Activated naive CD4-positive, alpha-beta T cell treated with anti-CD3 and anti-CD28 coated beads, Interleukin-2, amount 50 U/mL, for 24 hours (primary cell): ENCODE data around the gene BMPR1B.
"Not testable (repeated sequence)": the region's sequence is repeated elsewhere in the genome, so short reads cannot be mapped to it uniquely, and the experiment has no call there.

Experiments used
- H3K27ac Mint-ChIP-seq: one replicate; pipeline ENCODE4 v1.8.0; 2021; ENCODE audit warnings: mild to moderate bottlenecking, mixed read lengths
- H3K27me3 Mint-ChIP-seq: one replicate; pipeline ENCODE4 v1.8.0; 2021; ENCODE audit warnings: mixed read lengths
- H3K36me3 Mint-ChIP-seq: one replicate; pipeline ENCODE4 v1.8.0; 2021; ENCODE audit warnings: mixed read lengths
- H3K4me1 Mint-ChIP-seq: one replicate; pipeline ENCODE4 v1.8.0; 2021; ENCODE audit warnings: mixed read lengths
- H3K4me3 Mint-ChIP-seq: one replicate; pipeline ENCODE4 v1.8.0; 2021; ENCODE audit warnings: mild to moderate bottlenecking, mixed read lengths
- H3K9me3 Mint-ChIP-seq: one replicate; pipeline ENCODE4 v1.8.0; 2021; ENCODE audit warnings: mixed read lengths

BMPR1B gene

GRCh38 chr4:95106408-95106928, 348.7 kb downstream of the BMPR1B start:
- no peak overlapping the region for H3K4me3 Mint-ChIP-seq
- H3K27ac Mint-ChIP-seq: no peak overlapping the region
- no peaks in the 10 kb centered on the region for H3K4me1 Mint-ChIP-seq
- H3K9me3 Mint-ChIP-seq: no peaks in the 10 kb centered on the region
- no peaks in the 10 kb centered on the region for H3K36me3 Mint-ChIP-seq
- H3K27me3 Mint-ChIP-seq: peaks cover 4% of the 10 kb centered on the region

- no peaks in the 10 kb centered on the region for H3K4me1 Mint-ChIP-seq
- no peaks in the 10 kb centered on the region for H3K9me3 Mint-ChIP-seq
- H3K4me3 Mint-ChIP-seq: no peak overlapping the region
- H3K36me3 Mint-ChIP-seq: no peaks in the 10 kb centered on the region
- no peak overlapping the region for H3K27ac Mint-ChIP-seq
- peaks cover 4% of the 10 kb centered on the region for H3K27me3 Mint-ChIP-seq
These were observed 349.2 kb downstream of the BMPR1B start for GRCh38 chr4:95107004-95107403.

DNA sequence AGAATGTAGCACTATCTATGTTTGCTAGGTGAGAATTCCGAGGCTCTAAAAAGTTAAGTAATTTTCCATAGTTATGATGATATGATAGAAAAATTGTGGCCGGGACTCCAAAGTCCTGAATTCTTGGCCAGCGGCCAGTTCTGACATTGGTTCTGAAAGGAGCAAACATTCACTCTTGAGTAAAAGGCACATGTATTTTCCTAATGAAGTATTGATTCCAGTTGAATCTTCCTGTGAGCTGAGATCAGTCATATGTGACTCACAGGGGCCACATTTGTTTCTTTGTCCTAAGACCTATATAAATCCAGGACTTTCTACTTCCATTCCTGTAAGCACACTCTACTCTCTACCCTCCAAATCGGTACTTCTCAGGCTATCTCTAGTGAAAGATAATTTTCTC, 349.9 kb downstream of the BMPR1B start:
- no peaks in the 10 kb centered on the region for H3K9me3 Mint-ChIP-seq
- H3K27me3 Mint-ChIP-seq: peaks cover 4% of the 10 kb centered on the region
- H3K36me3 Mint-ChIP-seq: no peaks in the 10 kb centered on the region
- H3K4me3 Mint-ChIP-seq: no peak overlapping the region
- H3K4me1 Mint-ChIP-seq: no peaks in the 10 kb centered on the region
- no peak overlapping the region for H3K27ac Mint-ChIP-seq

- peaks cover 4% of the 10 kb centered on the region for H3K27me3 Mint-ChIP-seq
- no peak overlapping the region for H3K27ac Mint-ChIP-seq
- H3K36me3 Mint-ChIP-seq: no peaks in the 10 kb centered on the region
- H3K4me3 Mint-ChIP-seq: no peak overlapping the region
- H3K4me1 Mint-ChIP-seq: no peaks in the 10 kb centered on the region
- no peaks in the 10 kb centered on the region for H3K9me3 Mint-ChIP-seq
These were observed 351.2 kb downstream of the BMPR1B start for GRCh38 chr4:95108883-95109421.

GRCh38 chr4:95114521-95114920, 356.8 kb downstream of the BMPR1B start:
- H3K27me3 Mint-ChIP-seq: peaks cover 2% of the 10 kb centered on the region
- no peaks in the 10 kb centered on the region for H3K36me3 Mint-ChIP-seq
- no peaks in the 10 kb centered on the region for H3K4me1 Mint-ChIP-seq

GRCh38 chr4:95118497-95118896, 360.7 kb downstream of the BMPR1B start:
- Mint-ChIP-seq H3K4me1 (no peaks in the 10 kb centered on the region), H3K27ac (no peak overlapping the region), H3K27me3 (peaks cover 2% of the 10 kb centered on the region), H3K9me3 (no peaks in the 10 kb centered on the region), H3K36me3 (no peaks in the 10 kb centered on the region), H3K4me3 (no peak overlapping the region)

More at GRCh38 chr4:95114521-95114920, 356.8 kb downstream of the BMPR1B start:
- H3K27ac Mint-ChIP-seq: no peak overlapping the region
- no peaks in the 10 kb centered on the region for H3K9me3 Mint-ChIP-seq
- no peak overlapping the region for H3K4me3 Mint-ChIP-seq

DNA sequence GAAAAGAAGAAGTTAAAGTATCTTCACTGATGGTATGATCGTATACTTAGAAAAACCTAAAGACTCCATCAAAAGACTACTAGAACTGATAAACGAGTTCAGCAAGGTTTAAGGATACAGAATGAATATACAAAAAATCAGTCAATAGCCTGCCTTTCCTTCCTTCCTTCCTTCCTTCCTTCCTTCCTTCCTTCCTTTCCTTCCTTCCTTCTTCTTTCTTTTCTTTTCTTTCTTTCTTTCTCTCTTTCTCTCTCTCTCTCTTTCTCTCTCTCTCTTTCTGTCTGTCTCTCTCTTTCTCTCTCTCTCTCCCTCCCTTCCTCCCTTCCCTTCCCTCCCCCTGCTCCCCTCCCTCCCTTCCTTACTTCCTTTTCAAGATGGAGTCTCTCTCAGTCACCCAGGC, 362.7 kb downstream of the BMPR1B start:
- peaks cover 2% of the 10 kb centered on the region for H3K27me3 Mint-ChIP-seq
- H3K27ac Mint-ChIP-seq: no peak overlapping the region
- no peaks in the 10 kb centered on the region for H3K4me1 Mint-ChIP-seq
- H3K36me3 Mint-ChIP-seq: no peaks in the 10 kb centered on the region
- no peaks in the 10 kb centered on the region for H3K9me3 Mint-ChIP-seq
- H3K4me3 Mint-ChIP-seq: no peak overlapping the region

- Mint-ChIP-seq H3K27ac (no peak overlapping the region), H3K36me3 (no peaks in the 10 kb centered on the region), H3K27me3 (peaks cover 2% of the 10 kb centered on the region)
These were observed 364.2 kb downstream of the BMPR1B start for GRCh38 chr4:95122001-95122400.

DNA sequence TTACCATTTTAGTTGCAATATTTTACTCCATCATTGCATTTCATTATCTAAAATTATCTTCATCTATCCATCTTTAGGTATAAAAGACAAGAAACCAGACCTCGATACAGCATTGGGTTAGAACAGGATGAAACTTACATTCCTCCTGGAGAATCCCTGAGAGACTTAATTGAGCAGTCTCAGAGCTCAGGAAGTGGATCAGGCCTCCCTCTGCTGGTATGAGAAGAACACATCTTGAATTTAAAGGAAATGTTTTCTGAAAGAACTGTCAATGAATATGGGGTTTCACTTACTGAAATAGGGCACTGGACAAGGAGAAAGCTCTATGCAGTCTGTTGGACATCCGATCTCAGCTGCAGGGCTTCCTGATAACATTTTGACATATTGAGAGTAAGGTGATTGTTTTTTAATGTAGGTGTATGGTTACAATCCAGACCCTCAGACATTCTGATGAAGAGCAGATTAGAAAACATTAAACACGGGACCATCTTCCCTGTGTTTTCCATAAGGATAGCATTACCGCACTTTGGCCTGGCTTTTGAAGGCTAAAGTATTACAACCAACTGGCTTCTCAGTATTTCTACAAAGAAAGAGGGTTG, 367.2 kb downstream of the BMPR1B start:
- Mint-ChIP-seq H3K36me3 (no peaks in the 10 kb centered on the region), H3K4me1 (peaks cover 4% of the 10 kb centered on the region), H3K27ac (no peak overlapping the region)

More at GRCh38 chr4:95122001-95122400, 364.2 kb downstream of the BMPR1B start:
- Mint-ChIP-seq H3K4me1 (no peaks in the 10 kb centered on the region), H3K9me3 (no peaks in the 10 kb centered on the region), H3K4me3 (no peak overlapping the region)

DNA sequence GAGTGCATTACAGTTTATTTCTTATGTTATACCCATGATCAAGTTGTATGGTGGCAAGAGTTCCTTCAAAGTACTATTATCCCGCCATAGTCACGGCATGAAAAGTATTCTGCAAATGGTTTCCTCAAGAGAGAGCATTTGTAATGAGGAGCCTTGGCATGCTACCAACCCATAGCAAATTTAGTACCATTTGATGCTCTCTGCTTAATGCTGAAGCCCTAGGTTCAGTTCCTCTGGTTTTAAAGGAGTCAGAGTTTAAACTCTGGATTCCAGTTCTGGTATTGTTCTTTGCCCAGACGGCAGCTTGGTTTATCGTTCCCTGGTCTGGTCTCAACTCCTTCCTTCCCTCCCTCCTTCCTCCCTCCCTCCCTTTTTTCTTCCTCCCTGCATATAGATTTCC, 371.3 kb downstream of the BMPR1B start:
- Mint-ChIP-seq H3K27me3 (peaks cover 2% of the 10 kb centered on the region), H3K9me3 (no peaks in the 10 kb centered on the region), H3K36me3 (no peaks in the 10 kb centered on the region), H3K27ac (no peak overlapping the region), H3K4me3 (no peak overlapping the region), H3K4me1 (peaks cover 9% of the 10 kb centered on the region)

More for the DNA sequence above, 367.2 kb downstream of the BMPR1B start:
- no peaks in the 10 kb centered on the region for H3K9me3 Mint-ChIP-seq
- H3K4me3 Mint-ChIP-seq: no peak overlapping the region
- peaks cover 3% of the 10 kb centered on the region for H3K27me3 Mint-ChIP-seq

- no peaks in the 10 kb centered on the region for H3K36me3 Mint-ChIP-seq
- peaks cover 2% of the 10 kb centered on the region for H3K27me3 Mint-ChIP-seq
- peaks cover 9% of the 10 kb centered on the region for H3K4me1 Mint-ChIP-seq
- no peaks in the 10 kb centered on the region for H3K9me3 Mint-ChIP-seq
- H3K4me3 Mint-ChIP-seq: no peak overlapping the region
- no peak overlapping the region for H3K27ac Mint-ChIP-seq
These were observed 372.1 kb downstream of the BMPR1B start for GRCh38 chr4:95129821-95130311.

GRCh38 chr4:95134016-95134415, 376.3 kb downstream of the BMPR1B start:
- not testable (repeated sequence) for H3K27ac Mint-ChIP-seq, H3K36me3 Mint-ChIP-seq, H3K4me1 Mint-ChIP-seq, H3K4me3 Mint-ChIP-seq, H3K27me3 Mint-ChIP-seq, H3K9me3 Mint-ChIP-seq

DNA sequence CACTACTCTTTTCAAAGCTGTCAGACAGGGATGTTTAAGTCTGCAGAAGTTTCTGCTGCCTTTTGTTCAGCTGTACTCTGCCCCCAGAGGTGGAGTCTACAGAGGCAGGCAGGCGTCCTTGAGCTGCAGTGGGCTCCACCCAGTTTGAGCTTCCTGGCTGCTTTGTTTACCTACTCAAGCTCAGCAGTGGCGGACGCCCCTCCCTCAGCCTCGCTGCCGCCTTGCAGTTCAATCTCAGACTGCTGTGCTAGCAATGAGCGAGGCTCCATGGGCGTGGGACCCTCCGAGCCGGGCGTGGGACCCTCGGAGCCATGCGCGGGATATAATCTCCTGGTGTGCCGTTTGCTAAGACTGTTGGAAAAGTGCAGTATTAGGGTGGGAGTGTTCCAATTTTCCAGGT, 381.7 kb downstream of the BMPR1B start:
- not testable (repeated sequence) for H3K36me3 Mint-ChIP-seq, H3K9me3 Mint-ChIP-seq, H3K4me3 Mint-ChIP-seq, H3K27ac Mint-ChIP-seq, H3K27me3 Mint-ChIP-seq, H3K4me1 Mint-ChIP-seq

DNA sequence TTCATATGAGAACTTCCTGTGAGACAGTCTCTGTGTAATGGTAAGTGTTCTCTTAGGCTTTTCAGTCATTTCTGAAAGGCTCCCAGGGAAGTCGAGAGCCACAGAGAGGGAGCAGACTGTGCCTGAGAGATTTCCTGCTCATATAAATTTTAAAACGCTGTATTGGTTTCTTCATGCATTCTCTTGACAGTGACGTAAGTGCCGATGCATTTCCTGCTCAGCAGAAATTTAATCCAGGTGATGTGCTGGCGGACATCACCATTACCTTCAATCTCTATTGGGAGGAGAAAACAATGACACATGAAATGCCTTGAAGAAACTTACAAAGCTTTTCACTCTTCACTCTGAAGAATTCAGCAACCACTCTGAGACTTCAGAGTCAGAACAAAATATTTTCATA, 383.6 kb downstream of the BMPR1B start:
- H3K27me3 Mint-ChIP-seq: peaks cover 5% of the 10 kb centered on the region
- no peak overlapping the region for H3K4me3 Mint-ChIP-seq
- no peak overlapping the region for H3K27ac Mint-ChIP-seq
- no peaks in the 10 kb centered on the region for H3K36me3 Mint-ChIP-seq
- H3K9me3 Mint-ChIP-seq: peaks cover 4% of the 10 kb centered on the region
- peaks cover 7% of the 10 kb centered on the region for H3K4me1 Mint-ChIP-seq

DNA sequence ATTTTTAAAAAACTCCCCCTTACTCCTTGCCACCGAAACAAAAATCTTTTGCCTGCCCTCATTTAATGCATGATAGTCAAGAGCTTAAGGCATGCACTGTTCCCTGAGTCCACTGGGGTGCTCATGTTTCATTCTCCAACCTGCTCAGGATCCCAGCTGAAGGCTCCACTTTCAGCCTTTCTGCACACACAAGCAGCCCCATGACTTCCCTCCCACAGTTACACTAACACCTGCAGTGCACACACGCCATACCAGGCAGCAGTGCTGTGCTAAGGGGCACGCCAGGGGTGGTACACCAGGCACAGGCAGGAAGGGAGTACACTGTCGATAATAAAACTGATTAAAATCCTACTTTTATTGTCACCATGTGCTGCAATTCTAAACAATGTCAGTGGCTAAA, 385.2 kb downstream of the BMPR1B start:
- Mint-ChIP-seq H3K4me1 (peaks cover 7% of the 10 kb centered on the region), H3K9me3 (peaks cover 4% of the 10 kb centered on the region), H3K27ac (no peak overlapping the region), H3K36me3 (no peaks in the 10 kb centered on the region), H3K27me3 (peaks cover 4% of the 10 kb centered on the region), H3K4me3 (no peak overlapping the region)

DNA sequence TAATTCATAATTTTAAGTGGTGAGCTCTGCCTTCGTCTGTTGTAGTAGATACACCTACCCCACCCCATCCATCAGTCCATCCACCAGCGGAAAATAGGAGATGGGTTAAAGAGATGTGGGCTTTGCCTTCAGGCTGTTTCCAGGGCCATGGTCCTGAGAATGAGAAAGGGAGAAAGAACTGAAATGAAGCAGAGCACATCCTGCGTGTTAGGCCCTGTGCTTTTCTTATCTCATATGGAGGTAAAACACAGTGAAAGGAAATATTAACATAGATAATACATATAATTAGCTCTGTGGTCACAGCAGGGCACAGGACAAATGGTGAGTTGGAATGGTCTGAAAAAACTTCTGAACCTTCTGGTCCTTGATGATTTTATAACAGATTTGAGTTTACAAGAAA, 393.5 kb downstream of the BMPR1B start:
- H3K9me3 Mint-ChIP-seq: no peaks in the 10 kb centered on the region
- H3K27ac Mint-ChIP-seq: no peak overlapping the region
- H3K27me3 Mint-ChIP-seq: no peaks in the 10 kb centered on the region
- peaks cover 20% of the 10 kb centered on the region for H3K4me1 Mint-ChIP-seq
- H3K4me3 Mint-ChIP-seq: no peak overlapping the region
- no peaks in the 10 kb centered on the region for H3K36me3 Mint-ChIP-seq

GRCh38 chr4:95153182-95153581, 395.4 kb downstream of the BMPR1B start:
- H3K27ac Mint-ChIP-seq: no peak overlapping the region
- peaks cover 26% of the 10 kb centered on the region for H3K4me1 Mint-ChIP-seq
- H3K9me3 Mint-ChIP-seq: no peaks in the 10 kb centered on the region
- H3K27me3 Mint-ChIP-seq: no peaks in the 10 kb centered on the region
- no peak overlapping the region for H3K4me3 Mint-ChIP-seq
- H3K36me3 Mint-ChIP-seq: no peaks in the 10 kb centered on the region
